Type B pancreatic cell (in vitro differentiated cells): ENCODE results near the gene NKAIN2. TPM values are rescaled to one million over a fixed set of nuclear protein-coding genes. Genes with fewer than 3 reads are reported as not detected.
A peak's percentile ranks its signal among the peaks of the same experiment; 100 is the strongest.

Source experiments
- DNase-seq: peaks from one replicate; pipeline ENCODE4 v3.0.0; 2021; ENCODE audit warnings: mixed read lengths; ENCODE audit not compliant: unreplicated experiment; ENCODE audit errors: extremely low spot score
- H3K27ac Mint-ChIP-seq: 2 replicates; pipeline ENCODE4 v1.8.0; 2021; ENCODE audit warnings: mild to moderate bottlenecking, mixed read lengths
- H3K27me3 Mint-ChIP-seq: 2 replicates; pipeline ENCODE4 v1.8.0; 2021; ENCODE audit warnings: mixed read lengths
- H3K36me3 Mint-ChIP-seq: 2 replicates; pipeline ENCODE4 v1.8.0; 2021; ENCODE audit warnings: mixed read lengths
- H3K4me1 Mint-ChIP-seq: one replicate; pipeline ENCODE4 v1.8.0; 2021; ENCODE audit warnings: mixed read lengths; ENCODE audit not compliant: unreplicated experiment
- H3K4me3 Mint-ChIP-seq: 2 replicates; pipeline ENCODE4 v1.8.0; 2021; ENCODE audit warnings: mild to moderate bottlenecking, mixed read lengths
- H3K9me3 Mint-ChIP-seq: 2 replicates; pipeline ENCODE4 v1.8.0; 2021; ENCODE audit warnings: mixed read lengths
- total RNA-seq: library from RNA; stranded (reverse); gene quantifications from 2 replicates; pipeline ENCODE4 v1.2.1, GENCODE V29; 2021; ENCODE audit warnings: low replicate concordance
- TF ChIP-seq, protein P1 (sequence below): fragments of 200-600 bp; sonication (generic); conservative IDR thresholded peaks from 2 replicates; pipeline ENCODE4 v1.5.0; 2021; ENCODE audit warnings: antibody characterized with exemption, mild to moderate bottlenecking

NKAIN2 gene
- total RNA-seq, 1 donor from 2014 or later, result 1.7 TPM

DNA sequence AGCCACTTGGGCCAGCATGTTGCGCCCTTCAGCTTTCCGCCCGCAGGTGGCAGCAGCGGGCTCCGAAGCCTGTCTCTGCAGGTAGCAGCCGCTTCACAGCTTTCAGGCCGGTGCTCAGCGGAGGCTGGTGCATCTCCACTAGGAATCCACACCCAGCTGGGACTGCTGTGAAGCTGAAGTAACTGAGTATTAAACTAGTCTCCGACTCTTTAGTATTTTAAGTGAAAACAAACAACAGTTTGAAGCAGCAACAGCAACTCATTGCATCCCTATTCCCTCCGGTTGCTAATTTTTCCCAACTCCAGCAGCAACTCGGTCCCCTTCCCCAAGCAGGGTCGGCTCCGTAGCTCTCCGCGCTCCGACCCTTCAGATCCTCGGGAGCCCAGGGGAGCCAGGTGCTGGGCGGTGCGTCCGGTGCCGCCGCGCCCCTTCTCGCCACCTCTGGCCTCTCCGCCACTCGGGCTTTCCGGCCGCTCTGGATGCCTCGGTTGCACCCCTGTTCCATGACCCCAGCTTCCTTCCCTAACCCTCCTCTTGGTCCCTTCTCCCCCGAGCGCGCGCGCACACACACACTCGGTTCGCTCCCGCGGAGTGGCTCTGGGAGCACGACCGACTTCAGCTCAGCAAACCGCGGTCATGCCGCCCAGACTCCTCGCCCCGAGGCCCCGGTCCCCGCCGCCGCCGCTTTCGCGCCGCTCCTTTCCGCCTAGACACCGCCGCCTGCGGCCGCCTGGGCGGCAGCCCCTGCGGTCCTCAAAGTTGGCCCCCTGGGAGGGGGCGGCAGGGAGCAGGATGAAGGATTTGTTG lies 765 bp upstream of the NKAIN2 start:
- Mint-ChIP-seq H3K9me3 (no peaks in the 10 kb centered on the region), H3K36me3 (no peaks in the 10 kb centered on the region), H3K27me3 (peaks cover 74% of the 10 kb centered on the region), H3K4me1 (peaks cover 15% of the 10 kb centered on the region), H3K4me3 (peak overlapping the region; percentile 92), H3K27ac (no peak overlapping the region)
- TF ChIP-seq, protein P1, sequence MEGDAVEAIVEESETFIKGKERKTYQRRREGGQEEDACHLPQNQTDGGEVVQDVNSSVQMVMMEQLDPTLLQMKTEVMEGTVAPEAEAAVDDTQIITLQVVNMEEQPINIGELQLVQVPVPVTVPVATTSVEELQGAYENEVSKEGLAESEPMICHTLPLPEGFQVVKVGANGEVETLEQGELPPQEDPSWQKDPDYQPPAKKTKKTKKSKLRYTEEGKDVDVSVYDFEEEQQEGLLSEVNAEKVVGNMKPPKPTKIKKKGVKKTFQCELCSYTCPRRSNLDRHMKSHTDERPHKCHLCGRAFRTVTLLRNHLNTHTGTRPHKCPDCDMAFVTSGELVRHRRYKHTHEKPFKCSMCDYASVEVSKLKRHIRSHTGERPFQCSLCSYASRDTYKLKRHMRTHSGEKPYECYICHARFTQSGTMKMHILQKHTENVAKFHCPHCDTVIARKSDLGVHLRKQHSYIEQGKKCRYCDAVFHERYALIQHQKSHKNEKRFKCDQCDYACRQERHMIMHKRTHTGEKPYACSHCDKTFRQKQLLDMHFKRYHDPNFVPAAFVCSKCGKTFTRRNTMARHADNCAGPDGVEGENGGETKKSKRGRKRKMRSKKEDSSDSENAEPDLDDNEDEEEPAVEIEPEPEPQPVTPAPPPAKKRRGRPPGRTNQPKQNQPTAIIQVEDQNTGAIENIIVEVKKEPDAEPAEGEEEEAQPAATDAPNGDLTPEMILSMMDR, result peak; percentile 96
- peak; percentile 88 for DNase-seq

DNA sequence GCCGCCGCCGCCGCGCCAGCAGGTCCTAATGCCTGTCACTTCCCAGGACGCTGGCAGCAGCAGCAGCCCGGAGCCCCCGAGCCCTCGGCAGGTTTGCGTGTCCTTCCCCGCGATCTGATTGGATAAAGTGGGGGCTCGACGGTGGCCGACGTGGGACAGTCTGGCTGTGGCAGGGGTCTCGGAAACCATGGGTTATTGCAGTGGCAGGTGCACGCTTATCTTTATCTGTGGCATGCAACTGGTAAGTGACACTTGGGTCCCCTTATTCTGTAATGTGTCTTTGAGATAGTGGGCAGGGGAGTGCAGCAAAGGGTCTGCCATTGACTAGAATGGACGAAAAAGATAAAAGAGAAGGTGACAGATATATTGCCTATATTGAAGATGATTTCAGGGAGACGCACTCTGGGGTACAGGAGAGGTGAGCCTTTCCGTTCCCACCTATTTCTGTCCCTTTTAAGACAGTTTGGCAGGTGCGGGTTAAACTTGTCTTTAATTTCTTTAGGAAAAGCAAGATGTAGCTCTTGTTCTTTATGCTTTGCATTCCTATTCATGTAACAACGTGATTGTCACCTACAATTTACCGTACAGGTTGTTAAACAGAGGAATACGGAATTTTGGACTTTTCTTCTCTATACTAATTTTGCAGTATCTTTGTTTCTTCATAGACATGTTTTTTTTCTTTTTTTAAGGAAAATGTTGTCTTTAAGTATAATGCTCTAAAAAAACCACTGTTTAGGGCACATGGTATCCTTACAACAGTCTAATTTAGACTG lies 535 bp downstream of the NKAIN2 start:
- TF ChIP-seq, protein P1, result no peak
- peak overlapping the region; percentile 88 for H3K4me3 Mint-ChIP-seq
- DNase-seq, result peak; percentile 72

DNA sequence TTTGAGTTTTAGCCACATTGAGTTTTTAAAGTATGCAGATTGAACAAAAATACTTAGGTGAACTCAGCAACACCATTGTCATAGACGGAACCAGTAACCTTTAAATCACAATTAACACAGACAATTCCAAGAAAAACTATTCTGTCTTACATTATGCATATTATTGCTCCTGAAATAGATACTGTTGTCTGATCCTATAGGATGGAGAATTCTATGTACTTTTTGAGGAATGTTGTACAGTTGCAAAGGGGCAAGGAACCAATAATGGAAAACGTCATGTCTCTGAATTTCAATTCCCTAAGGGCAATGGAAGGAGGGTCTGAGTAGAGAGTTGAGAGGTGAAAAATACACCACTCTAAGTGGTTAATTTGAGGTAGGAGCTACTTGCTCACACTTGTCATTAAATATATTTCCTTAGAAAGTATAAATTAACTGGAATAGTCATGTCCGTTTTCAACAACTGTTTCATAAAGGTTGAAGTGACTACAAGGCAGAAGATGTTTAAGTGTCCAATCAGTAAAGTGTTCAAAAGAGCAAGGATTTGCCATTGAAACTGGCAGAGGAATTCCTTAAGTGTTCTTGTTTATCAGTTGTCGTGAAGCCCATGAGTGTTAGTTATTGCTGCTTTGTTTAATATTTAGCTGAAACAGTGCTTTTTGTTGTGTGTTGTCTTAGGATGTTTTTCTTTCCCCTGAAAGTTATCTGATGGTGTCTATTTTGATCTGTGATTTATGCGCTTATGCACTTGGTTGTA lies 1.3 kb downstream of the NKAIN2 start:
- TF ChIP-seq, protein P1, result no peak

More for the DNA sequence above, 535 bp downstream of the NKAIN2 start:
- peak overlapping the region; percentile 35 for H3K27ac Mint-ChIP-seq
- no peaks in the 10 kb centered on the region for H3K9me3 Mint-ChIP-seq
- peaks cover 15% of the 10 kb centered on the region for H3K4me1 Mint-ChIP-seq
- H3K27me3 Mint-ChIP-seq, result peaks cover 73% of the 10 kb centered on the region
- no peaks in the 10 kb centered on the region for H3K36me3 Mint-ChIP-seq

DNA sequence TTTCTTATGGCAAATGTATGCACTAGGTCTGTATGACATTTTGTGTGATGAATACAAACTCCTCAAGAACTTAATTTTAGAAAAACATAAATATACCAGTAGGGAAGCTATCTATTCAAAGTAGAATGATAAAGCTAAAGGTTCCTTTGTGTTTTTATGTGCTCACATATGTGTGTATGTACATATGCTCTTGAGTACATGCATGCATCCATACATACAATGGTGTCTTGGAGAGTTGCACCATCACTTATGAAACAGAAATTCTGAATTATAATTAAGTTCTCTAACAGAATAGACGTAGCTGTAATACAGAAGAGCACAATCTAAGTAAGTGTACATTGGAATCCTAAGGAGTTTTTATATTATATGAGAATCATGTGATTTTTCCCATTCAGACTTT lies 2.3 kb downstream of the NKAIN2 start:
- Mint-ChIP-seq H3K27ac (no peak overlapping the region), H3K36me3 (no peaks in the 10 kb centered on the region), H3K27me3 (peaks cover 65% of the 10 kb centered on the region), H3K9me3 (no peaks in the 10 kb centered on the region), H3K4me1 (peaks cover 15% of the 10 kb centered on the region), H3K4me3 (no peak overlapping the region)
- TF ChIP-seq, protein P1, result no peak
- no peak for DNase-seq

More for the DNA sequence above, 1.3 kb downstream of the NKAIN2 start:
- Mint-ChIP-seq H3K4me1 (peaks cover 15% of the 10 kb centered on the region), H3K9me3 (no peaks in the 10 kb centered on the region), H3K27me3 (peaks cover 73% of the 10 kb centered on the region), H3K36me3 (no peaks in the 10 kb centered on the region), H3K27ac (no peak overlapping the region), H3K4me3 (peak overlapping the region; percentile 88)
- DNase-seq, result no peak

DNA sequence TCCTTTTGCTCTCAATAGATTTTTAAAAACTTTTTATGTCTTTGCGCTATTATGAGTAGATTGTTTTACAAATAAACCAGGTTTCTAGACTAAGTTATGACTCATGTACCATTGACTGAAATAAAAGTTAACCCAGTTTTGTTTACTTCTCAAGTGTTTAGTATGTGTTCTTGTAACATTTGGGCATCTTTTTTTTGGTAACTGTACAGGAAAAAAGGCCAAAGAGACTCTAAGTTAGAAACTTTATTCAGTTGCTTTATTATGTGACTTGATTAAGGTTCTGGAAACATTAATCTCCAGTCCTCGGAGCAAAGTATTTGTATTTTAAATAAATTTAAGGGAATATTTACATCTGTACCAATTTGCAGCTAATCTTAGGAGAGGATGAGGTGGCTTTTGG lies 2.9 kb downstream of the NKAIN2 start:
- no peak overlapping the region for H3K27ac Mint-ChIP-seq
- peaks cover 60% of the 10 kb centered on the region for H3K27me3 Mint-ChIP-seq
- H3K4me3 Mint-ChIP-seq, result no peak overlapping the region
- DNase-seq, result no peak
- no peaks in the 10 kb centered on the region for H3K36me3 Mint-ChIP-seq
- peaks cover 15% of the 10 kb centered on the region for H3K4me1 Mint-ChIP-seq
- H3K9me3 Mint-ChIP-seq, result no peaks in the 10 kb centered on the region
- TF ChIP-seq, protein P1, result no peak
